DOHH2 (cell line): ENCODE data around the gene PAK5.

Source experiments
- H3F3A ChIP-seq: fragments of 200-600 bp; sonication (generic), shearing (Covaris generic); 2 replicates; pipeline ENCODE4 v1.6.0; 2016; ENCODE audit warnings: antibody characterized with exemption, mild to moderate bottlenecking; ENCODE audit not compliant: control insufficient read depth, insufficient read depth
- H3K27ac ChIP-seq: fragments of 200-600 bp; sonication (generic); 2 replicates; pipeline ENCODE4 v1.5.1; 2014; ENCODE audit warnings: low read depth, mild to moderate bottlenecking, low read length, moderate library complexity
- H3K27me3 ChIP-seq: fragments of 200-600 bp; sonication (generic); 2 replicates; pipeline ENCODE4 v1.6.1; 2014; ENCODE audit warnings: mild to moderate bottlenecking, low read length, mixed read lengths; ENCODE audit not compliant: control insufficient read depth
- H3K36me3 ChIP-seq: fragments of 200-600 bp; sonication (generic); 2 replicates; pipeline ENCODE4 v1.6.1; 2014; ENCODE audit warnings: mild to moderate bottlenecking, low read length, moderate library complexity, mixed read lengths; ENCODE audit not compliant: control insufficient read depth
- H3K4me1 ChIP-seq: fragments of 200-600 bp; sonication (generic); 2 replicates; pipeline ENCODE4 v1.6.1; 2014; ENCODE audit warnings: mild to moderate bottlenecking, low read length, mixed read lengths; ENCODE audit not compliant: control insufficient read depth
- H3K4me2 ChIP-seq: fragments of 200-600 bp; sonication (generic); 2 replicates; pipeline ENCODE4 v1.6.0; 2014; ENCODE audit warnings: mild to moderate bottlenecking, low read length, moderate library complexity
- H3K4me3 ChIP-seq: fragments of 200-600 bp; sonication (generic); 2 replicates; pipeline ENCODE4 v1.5.1; 2014; ENCODE audit warnings: mild to moderate bottlenecking, low read length, mixed read lengths
- H3K79me2 ChIP-seq: fragments of 200-600 bp; sonication (generic); 2 replicates; pipeline ENCODE4 v1.6.1; 2014; ENCODE audit warnings: mild to moderate bottlenecking, low read length, mixed read lengths; ENCODE audit not compliant: control insufficient read depth
- H3K9me2 ChIP-seq: fragments of 200-600 bp; sonication (generic); replicated peaks from 2 replicates; pipeline ENCODE4 v1.6.1; 2014; ENCODE audit warnings: mild to moderate bottlenecking, low read length, mixed read lengths; ENCODE audit not compliant: control insufficient read depth
- H3K9me3 ChIP-seq: fragments of 200-600 bp; sonication (generic); 2 replicates; pipeline ENCODE4 v1.6.1; 2014; ENCODE audit warnings: antibody characterized with exemption, low read length, mixed read lengths; ENCODE audit not compliant: control insufficient read depth, insufficient read depth
- H4K20me1 ChIP-seq: fragments of 200-600 bp; sonication (generic); 2 replicates; pipeline ENCODE4 v1.6.0; 2014; ENCODE audit warnings: low read depth, mild to moderate bottlenecking, antibody characterized with exemption, low read length, moderate library complexity; ENCODE audit not compliant: control insufficient read depth, insufficient read depth
- EZH2phosphoT487 ChIP-seq: fragments of 200-600 bp; sonication (generic); IDR thresholded peaks from 2 replicates; pipeline ENCODE4 v1.6.1; 2017; ENCODE audit warnings: borderline replicate concordance, mild to moderate bottlenecking, antibody characterized with exemption, low read length, moderate library complexity, mixed read lengths
- TF ChIP-seq, protein P1 (sequence below): fragments of 200-600 bp; sonication (generic); IDR thresholded peaks from one replicate; pipeline ENCODE4 v1.5.1; 2014; ENCODE audit warnings: antibody characterized with exemption, mild to moderate bottlenecking, low read depth, low read length; ENCODE audit not compliant: poor library complexity, severe bottlenecking

PAK5 gene

DNA sequence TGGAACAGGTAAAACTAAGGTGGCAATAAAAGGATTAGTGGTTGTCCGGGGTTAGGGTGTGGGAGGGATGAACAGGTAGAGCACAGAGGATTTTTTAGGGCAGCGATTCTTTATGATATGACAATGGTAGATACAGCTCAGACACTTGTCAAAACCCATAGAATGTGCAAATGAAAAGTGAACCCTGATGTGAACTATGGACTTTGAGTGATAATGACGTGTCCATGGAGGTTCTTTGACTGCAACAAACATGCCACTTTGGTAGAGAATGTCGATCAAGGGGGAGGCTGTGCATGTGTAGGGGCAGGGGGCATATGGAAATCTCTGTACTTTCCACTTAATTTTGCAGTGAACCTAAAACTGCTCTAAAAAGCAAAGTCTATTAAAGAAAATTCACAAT is 223.8 kb downstream of the PAK5 start:
- H3K9me2 ChIP-seq: no peaks in the 10 kb centered on the region
- no peak overlapping the region for H3K4me2 ChIP-seq
- H3K4me3 ChIP-seq: no peak overlapping the region
- no peaks in the 10 kb centered on the region for H3K36me3 ChIP-seq
- no peaks in the 10 kb centered on the region; the same call in 1 of the 2 replicates for H3K9me3 ChIP-seq
- no peak overlapping the region for H3K27ac ChIP-seq
- H4K20me1 ChIP-seq: no peaks in the 10 kb centered on the region
- no peaks in the 10 kb centered on the region for H3F3A ChIP-seq
- H3K79me2 ChIP-seq: no peaks in the 10 kb centered on the region
- peaks cover 20% of the 10 kb centered on the region for H3K4me1 ChIP-seq
- 0 out of 2 replicates have a peak, but pooled peaks cover 3% of the 10 kb centered on the region for H3K27me3 ChIP-seq
- TF ChIP-seq, protein P1, sequence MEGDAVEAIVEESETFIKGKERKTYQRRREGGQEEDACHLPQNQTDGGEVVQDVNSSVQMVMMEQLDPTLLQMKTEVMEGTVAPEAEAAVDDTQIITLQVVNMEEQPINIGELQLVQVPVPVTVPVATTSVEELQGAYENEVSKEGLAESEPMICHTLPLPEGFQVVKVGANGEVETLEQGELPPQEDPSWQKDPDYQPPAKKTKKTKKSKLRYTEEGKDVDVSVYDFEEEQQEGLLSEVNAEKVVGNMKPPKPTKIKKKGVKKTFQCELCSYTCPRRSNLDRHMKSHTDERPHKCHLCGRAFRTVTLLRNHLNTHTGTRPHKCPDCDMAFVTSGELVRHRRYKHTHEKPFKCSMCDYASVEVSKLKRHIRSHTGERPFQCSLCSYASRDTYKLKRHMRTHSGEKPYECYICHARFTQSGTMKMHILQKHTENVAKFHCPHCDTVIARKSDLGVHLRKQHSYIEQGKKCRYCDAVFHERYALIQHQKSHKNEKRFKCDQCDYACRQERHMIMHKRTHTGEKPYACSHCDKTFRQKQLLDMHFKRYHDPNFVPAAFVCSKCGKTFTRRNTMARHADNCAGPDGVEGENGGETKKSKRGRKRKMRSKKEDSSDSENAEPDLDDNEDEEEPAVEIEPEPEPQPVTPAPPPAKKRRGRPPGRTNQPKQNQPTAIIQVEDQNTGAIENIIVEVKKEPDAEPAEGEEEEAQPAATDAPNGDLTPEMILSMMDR: no peak
- no peak for TF ChIP-seq EZH2phosphoT487

DNA sequence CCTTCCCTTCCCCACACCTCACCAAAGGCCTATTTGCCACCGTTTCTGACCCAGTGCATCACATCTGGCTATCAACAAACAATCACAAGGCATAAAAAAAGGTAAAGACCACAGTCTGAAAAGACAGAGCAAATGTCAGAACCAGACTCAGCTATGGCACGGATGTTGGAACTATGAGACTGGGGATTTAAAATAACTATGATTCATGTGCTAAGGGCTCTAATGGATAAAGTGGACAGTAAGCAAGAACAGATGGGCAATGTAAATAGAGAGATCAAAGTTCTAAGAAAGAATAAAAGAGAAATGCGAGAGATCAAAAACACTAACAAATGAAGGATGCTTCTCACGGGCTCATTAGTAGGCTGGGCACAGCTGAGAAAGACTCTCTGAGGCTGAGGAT is 225.0 kb downstream of the PAK5 start:
- no peaks in the 10 kb centered on the region for H4K20me1 ChIP-seq
- no peaks in the 10 kb centered on the region for H3K79me2 ChIP-seq
- peaks cover 20% of the 10 kb centered on the region for H3K4me1 ChIP-seq
- H3K27me3 ChIP-seq: 0 out of 2 replicates have a peak, but pooled peaks cover 3% of the 10 kb centered on the region
- H3K9me2 ChIP-seq: no peaks in the 10 kb centered on the region
- H3F3A ChIP-seq: no peaks in the 10 kb centered on the region
- no peak overlapping the region for H3K4me2 ChIP-seq
- H3K4me3 ChIP-seq: no peak overlapping the region
- no peak for TF ChIP-seq EZH2phosphoT487
- TF ChIP-seq, protein P1: no peak
- no peaks in the 10 kb centered on the region; the same call in 1 of the 2 replicates for H3K9me3 ChIP-seq
- H3K36me3 ChIP-seq: no peaks in the 10 kb centered on the region
- no peak overlapping the region for H3K27ac ChIP-seq

DNA sequence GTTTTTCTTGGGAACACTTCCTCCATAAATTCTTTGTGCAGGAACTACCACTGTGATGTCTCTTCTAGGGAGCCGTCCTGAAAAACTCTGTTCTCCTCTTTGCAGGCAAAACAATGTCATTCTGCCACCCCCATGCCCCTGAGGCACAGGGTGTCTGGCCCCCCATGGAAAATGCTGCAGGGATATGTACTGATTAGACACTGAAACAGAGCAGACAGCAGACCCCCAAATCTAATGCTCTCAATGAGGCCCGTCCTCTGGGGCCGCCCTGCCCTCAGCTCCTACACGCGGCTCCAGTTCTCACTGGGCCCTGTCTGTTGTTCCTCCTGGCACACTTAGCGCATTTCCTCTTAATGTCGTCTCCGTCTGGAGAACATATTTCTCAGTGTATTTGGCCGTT is 227.0 kb downstream of the PAK5 start:
- no peak overlapping the region for H3K27ac ChIP-seq
- H3K4me2 ChIP-seq: no peak overlapping the region
- TF ChIP-seq, protein P1: no peak
- TF ChIP-seq EZH2phosphoT487: no peak
- H3K36me3 ChIP-seq: no peaks in the 10 kb centered on the region
- H3K9me3 ChIP-seq: no peaks in the 10 kb centered on the region; the same call in 1 of the 2 replicates
- H3K4me1 ChIP-seq: peaks cover 19% of the 10 kb centered on the region
- H3K9me2 ChIP-seq: no peaks in the 10 kb centered on the region
- no peaks in the 10 kb centered on the region for H4K20me1 ChIP-seq
- no peak overlapping the region for H3K4me3 ChIP-seq
- H3F3A ChIP-seq: no peaks in the 10 kb centered on the region
- H3K27me3 ChIP-seq: 0 out of 2 replicates have a peak, but pooled peaks cover 3% of the 10 kb centered on the region
- no peaks in the 10 kb centered on the region for H3K79me2 ChIP-seq
